GM10248 (cell line): ENCODE results near the gene ENOSF1.

Experiments used
- CTCF ChIA-PET: fragments of 300-600 bp; sonication (Branson Sonifier 250); formaldehyde crosslinking; extraction: SDS; loops from one replicate; lab custom pipeline; 2021; ENCODE audit warnings: antibody characterized with exemption; lab: Yijun Ruan, JAX
- POLR2A ChIA-PET: fragments of 350-650 bp; sonication (Branson Sonifier 250); formaldehyde crosslinking; extraction: SDS; loops from one replicate; lab custom pipeline; 2020; ENCODE audit warnings: antibody characterized with exemption; lab: Yijun Ruan, JAX
- DNase-seq: peaks from one replicate; pipeline ENCODE4 v3.0.0; 2012; ENCODE audit errors: extremely low spot score
- TF ChIP-seq, protein P1 (sequence below): IDR thresholded peaks from 2 replicates; pipeline ENCODE4 v1.5.1; 2012; ENCODE audit warnings: mild to moderate bottlenecking, low read depth; ENCODE audit errors: extremely low read depth, missing control alignments, control extremely low read depth

The ENOSF1 gene

DNA sequence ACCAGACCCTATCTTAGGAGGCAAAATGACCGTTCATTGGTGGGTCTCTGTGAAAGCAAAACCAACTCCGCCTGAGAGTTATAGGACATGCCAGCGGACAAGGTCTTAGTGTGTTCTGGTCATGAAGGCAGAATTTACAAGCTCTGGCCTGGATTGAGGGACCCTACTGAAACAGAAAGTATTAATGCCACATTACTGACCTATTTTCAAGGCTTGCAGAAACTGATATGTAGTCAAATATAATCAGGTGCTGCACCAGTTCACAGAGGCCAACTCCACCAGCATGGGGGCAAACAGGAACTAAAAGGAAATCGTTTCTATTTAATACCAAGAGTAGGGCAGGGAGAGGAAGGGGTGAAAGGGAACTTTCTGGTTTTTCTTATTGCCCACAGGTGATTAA is 35.3 kb downstream of the ENOSF1 start:
- CTCF ChIA-PET: interaction anchor here (1.4 to 2.9 kb wide), 3 partner anchors 23 to 77 kb away, joined by 3 to 9 read pairs (median 5); no protein-coding TSS in a partner anchor
- TF ChIP-seq, protein P1, sequence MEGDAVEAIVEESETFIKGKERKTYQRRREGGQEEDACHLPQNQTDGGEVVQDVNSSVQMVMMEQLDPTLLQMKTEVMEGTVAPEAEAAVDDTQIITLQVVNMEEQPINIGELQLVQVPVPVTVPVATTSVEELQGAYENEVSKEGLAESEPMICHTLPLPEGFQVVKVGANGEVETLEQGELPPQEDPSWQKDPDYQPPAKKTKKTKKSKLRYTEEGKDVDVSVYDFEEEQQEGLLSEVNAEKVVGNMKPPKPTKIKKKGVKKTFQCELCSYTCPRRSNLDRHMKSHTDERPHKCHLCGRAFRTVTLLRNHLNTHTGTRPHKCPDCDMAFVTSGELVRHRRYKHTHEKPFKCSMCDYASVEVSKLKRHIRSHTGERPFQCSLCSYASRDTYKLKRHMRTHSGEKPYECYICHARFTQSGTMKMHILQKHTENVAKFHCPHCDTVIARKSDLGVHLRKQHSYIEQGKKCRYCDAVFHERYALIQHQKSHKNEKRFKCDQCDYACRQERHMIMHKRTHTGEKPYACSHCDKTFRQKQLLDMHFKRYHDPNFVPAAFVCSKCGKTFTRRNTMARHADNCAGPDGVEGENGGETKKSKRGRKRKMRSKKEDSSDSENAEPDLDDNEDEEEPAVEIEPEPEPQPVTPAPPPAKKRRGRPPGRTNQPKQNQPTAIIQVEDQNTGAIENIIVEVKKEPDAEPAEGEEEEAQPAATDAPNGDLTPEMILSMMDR: no peak
- POLR2A ChIA-PET: no interaction called here
- DNase-seq: no peak

DNA sequence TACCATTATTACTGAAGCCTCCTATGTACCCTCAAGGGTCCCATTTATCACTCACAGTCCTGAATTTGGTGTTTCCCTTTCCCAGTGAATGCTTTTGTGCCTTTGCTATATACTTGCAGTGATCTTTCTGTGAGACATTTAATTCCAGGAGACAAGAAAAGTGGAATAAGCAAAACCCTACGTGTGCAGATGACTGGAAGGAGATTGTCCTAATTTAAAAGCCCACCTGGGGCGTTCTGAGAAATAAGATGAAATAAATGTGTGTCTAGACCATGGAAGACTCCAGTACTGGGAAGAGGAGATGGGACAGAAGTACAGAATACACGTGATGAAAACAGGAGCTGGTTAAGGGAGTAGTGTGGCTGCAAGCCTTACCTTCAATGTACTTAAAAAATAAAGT is 35.7 kb downstream of the ENOSF1 start:
- TF ChIP-seq, protein P1: no peak
- ChIA-PET CTCF (interaction anchor here (1.4 to 2.1 kb wide), 2 partner anchors 24 to 78 kb away, joined by 3 to 5 read pairs; no protein-coding TSS in a partner anchor), POLR2A (no interaction called here)
- no peak for DNase-seq

DNA sequence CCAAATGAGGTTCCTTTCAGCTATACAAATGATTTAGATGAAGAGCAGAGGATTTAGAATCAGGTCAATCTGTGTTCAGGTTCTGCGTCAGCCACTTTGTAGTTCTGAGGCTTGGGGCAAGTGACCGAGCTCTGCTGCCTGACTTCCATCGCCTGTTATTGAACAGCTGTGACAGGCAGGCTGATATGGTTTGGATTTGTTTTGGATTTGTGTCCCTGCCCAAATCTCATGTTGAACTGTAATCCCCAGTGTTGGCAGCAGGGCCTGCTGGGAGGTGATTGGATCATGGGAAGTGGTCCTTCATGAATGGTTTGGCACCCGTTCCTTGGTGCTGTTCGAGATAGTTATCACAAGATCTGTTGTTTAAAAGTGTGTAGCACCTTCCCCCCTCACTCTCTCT is 36.4 kb downstream of the ENOSF1 start:
- POLR2A ChIA-PET: no interaction called here
- no peak for DNase-seq
- CTCF ChIA-PET: interaction anchor here (1.0 to 1.8 kb wide), 3 partner anchors 37 to 155 kb away, joined by 3 to 4 read pairs (median 3); partner anchors contain the start of gene ENOSF1
- TF ChIP-seq, protein P1: no peak

DNA sequence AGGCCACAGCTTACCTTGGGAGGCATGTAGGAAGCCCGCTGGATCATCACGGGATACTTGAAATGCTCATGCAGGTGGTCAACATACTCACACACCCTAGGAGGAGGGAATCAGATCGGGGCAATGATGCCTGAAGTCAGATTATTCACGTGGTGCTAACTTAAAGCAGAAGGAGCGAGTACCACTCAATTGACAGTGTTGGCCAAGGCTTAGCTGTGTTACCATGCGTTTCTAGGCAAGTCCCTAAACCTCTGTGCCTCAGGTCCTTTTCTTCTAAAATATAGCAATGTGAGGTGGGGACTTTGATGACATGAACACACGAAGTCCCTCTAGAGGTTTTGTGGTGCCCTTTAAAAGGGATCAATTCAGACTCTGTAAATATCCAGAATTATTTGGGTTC is 37.1 kb downstream of the ENOSF1 start:
- ChIA-PET CTCF (interaction anchor here (1.0 to 1.8 kb wide), 2 partner anchors 37 to 156 kb away, joined by 3 to 4 read pairs; partner anchors contain the start of gene ENOSF1), POLR2A (no interaction called here)
- DNase-seq: no peak
- TF ChIP-seq, protein P1: no peak

DNA sequence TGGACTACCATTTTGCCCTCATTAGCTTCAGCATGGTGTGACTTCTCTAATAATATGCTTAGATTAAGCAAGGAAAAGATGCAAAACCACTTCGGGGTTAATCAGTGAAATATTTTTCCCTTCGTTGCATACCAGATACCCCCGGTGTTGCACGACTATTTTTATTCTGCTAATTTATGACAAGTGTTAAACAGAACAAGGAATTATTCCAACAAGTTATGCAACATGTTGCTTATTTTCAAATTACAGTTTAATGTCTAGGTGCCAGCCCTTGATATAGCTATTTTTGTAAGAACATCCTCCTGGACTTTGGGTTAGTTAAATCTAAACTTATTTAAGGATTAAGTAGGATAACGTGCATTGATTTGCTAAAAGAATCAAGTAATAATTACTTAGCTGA is 38.7 kb downstream of the ENOSF1 start:
- ChIA-PET CTCF (interaction anchor here (0.9 kb wide), 1 partner anchor 49 kb away, joined by 6 read pairs; no protein-coding TSS in a partner anchor), POLR2A (interaction anchor here (0.7 kb wide), 1 partner anchor 49 kb away, joined by 3 read pairs; no protein-coding TSS in a partner anchor)
- TF ChIP-seq, protein P1: no peak
- no peak for DNase-seq

DNA sequence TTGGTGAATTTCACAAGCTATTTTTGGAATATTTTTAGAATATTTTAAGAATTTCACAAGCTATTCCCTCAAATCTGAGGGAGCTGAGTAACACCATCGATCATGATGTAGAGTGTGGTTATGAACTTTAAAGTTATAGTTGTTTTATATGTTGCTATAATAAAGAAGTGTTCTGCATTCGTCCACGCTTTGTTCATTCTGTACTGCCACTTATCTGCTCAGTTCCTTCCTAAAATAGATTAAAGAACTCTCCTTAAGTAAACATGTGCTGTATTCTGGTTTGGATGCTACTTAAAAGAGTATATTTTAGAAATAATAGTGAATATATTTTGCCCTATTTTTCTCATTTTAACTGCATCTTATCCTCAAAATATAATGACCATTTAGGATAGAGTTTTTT is 39.1 kb downstream of the ENOSF1 start:
- DNase-seq: no peak
- POLR2A ChIA-PET: no interaction called here
- CTCF ChIA-PET: interaction anchor here (0.9 to 1.1 kb wide), 6 partner anchors 9 to 166 kb away, joined by 3 to 6 read pairs (median 4); partner anchors contain the start of gene ENOSF1

More for the DNA sequence above, 39.1 kb downstream of the ENOSF1 start:
- TF ChIP-seq, protein P1: no peak
